ENCODE data around the gene CHAD.
"Not testable (repeated sequence)": the region's sequence is repeated elsewhere in the genome, so short reads cannot be mapped to it uniquely, and the experiment has no call there.

Gene CHAD

DNA sequence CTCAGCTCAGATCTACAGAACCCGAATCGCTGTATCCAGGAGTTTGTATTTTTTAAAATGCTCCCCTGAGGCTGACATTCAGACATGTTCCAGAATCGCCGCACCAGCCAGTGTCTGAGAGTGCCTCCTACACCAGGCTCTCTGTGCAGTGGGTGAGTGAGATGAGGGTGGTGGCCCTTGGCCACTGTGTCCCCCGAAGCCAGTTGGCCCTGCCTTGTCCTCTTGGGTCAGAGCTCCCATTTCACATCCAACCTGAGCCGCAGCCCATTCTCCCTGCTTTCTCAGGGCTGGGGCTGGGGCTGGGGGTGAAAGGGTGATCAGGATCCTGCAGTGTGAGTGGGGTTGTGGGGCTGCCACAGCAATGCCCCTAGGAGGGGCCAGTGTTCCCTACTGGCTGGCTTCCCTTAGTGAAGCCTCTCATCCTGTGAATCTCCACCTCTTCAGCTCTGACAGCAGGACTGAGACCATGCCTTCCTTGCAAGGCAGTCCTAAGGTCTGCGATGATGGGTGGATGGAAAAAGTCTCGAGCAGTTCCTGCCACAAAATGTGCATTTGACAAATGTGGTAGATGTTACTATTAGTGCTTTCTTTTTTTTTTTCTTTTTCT lies 26.6 kb upstream of the CHAD start:
- in situ Hi-C loops (cut with MboI; ENCODE audit: low sequenced_read_pairs): no loop called here

DNA sequence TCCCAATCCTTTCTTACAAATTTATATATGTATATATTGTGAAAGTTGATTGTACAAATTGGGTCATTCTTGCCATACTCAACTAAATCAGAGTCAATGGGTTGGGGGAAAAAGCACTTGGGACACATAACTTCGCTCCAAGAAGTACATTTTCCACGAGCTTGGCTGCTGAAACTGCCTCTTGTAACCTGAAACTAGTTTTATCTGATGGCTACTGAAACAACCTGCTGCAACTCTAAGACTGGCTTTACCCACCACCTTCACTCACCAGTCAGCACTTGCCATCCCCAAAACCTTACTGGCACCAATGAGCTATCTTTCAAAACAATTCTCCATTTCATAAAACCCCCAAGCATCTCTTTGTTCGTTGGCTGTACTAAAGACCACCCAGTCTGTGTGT lies 25.1 kb upstream of the CHAD start:
- in situ Hi-C loops (cut with MboI; ENCODE audit: low sequenced_read_pairs): no loop called here

DNA sequence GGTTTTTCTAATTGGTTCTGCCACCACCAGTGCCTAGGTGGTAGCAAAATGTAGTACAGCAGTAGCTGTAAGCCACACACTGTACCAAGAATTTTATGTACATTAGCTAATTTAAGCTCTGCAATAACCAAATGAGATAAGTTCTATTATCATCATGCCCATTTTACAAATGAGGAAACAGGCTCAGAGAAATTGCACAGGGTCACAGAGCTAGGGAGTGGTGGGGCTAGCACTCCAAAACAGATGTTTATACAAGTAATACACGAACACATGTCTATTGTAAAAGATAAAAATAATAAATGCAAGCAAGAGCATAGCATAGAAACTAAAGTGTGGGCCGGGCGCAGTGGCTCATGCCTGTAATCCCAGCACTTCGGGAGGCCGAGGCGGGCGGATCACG lies 23.5 kb upstream of the CHAD start:
- in situ Hi-C loops (cut with MboI; ENCODE audit: low sequenced_read_pairs): no loop called here

DNA sequence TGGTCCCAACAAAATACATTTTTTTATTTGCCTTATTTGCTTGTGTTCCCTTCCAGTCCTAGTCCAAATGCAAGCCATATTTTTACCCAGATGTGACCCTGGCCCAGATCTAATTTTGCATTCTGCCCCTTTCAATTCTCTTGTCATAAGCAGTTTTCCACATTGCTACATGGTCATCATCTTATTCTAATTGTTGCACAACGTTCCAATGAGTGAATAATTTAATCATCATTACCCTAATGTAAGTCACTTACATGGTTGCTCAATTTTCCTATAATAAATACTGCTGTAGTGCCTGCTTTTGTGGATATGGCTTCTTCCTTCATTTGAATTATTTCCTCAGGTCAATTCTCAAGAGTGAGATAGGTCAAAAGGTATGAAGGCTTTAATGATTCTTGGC lies 22.8 kb upstream of the CHAD start:
- in situ Hi-C loops (cut with MboI; ENCODE audit: low sequenced_read_pairs): no loop called here

DNA sequence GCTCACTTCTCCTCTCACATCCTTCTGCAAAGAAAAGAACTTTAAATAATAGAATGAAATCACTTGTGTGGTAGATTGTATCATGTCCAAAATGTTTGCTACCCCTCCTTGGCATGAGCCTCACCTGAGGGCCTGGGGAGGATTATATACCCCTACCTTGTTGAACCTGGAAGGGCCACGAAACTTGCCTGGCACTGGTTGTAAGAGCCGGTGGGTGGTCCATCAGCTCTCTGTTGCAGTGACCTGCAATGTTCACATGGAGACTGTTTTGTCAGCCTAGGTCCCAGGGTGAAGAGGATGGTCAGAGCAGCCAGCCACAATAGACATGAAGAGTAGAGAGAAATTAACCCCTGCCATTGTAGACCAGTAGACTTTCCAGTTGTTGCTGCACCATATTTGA lies 20.2 kb upstream of the CHAD start:
- in situ Hi-C loops (cut with MboI; ENCODE audit: low sequenced_read_pairs): no loop called here

DNA sequence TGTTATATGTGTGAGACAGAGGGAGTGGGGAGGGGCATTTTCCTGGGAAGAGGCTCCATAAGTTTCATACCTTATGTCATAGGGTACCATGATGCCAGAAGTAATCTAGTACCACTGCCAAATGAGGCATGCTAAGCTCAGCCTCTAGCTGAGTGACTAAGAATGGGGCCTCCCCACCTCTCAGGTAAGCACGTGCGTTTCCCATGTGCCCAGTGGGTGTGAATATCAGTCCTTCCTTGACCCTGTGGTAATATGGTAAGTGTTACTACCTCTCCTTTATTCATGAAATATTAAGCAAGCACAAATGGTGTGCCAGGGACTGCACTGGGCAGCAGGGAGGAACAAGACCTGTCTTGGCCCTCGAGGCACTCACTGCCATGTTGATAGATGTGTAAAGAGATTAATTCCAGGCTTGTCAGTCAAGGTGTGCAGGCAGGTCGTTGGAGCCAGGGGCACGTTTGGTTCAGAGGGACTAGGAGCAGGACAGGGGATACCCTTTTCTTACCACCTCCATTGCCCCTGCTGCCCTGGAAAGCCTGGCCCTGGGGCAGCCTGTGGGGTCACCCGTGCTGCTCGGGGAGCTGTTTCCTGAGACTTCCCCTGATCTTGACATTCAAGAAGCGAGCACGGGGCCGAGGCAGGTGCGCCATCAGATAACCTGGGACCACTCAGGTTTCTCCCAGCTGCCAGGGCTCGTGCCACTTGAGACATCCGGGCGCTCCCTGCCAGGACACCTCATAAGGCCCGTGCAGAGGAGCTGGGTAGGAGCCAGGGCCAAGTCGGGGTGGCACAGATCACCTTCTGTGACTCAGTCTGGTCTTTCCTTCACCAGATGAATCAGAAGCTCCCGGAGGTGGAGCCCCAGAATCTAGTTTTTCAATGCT lies 18.8 kb upstream of the CHAD start:
- in situ Hi-C loops (cut with MboI; ENCODE audit: low sequenced_read_pairs): no loop called here

DNA sequence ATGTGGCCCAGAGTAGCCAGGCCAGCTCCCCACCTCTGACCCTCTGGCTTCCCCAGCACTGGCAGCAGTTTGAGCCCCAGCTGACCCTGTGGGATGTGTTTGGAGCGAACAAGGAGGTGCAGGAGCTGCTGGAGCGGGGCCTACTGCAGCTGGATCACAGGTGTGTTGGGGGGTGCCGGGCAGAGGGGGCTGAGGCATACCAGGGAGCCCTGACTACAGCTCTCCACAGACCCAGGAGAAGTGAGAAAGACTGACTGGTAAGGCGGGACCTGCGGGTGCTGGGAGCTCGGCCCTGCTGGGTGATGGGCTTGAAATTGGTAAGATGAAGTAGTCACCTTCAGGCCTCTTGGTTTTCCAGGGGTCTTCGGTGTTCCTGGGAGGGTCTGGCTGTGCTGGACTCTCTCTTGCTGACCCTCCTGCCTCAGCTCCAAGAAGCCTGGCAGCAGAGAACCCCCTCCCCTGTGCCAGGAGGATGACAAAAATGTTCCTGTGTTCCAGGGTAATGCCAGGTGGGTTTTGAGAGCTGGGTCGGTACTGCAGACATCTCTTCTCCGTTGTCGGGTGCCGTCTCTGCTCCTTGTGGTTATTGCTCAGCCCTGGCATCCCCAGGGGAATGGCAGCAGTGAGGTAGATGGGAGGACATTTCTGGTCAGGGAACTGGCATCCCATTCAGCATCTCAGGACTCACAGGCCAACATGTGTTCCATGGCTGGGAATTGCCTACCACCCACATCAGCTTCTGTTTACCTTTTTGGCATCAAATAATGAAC lies 15.9 kb upstream of the CHAD start:
- in situ Hi-C loops (cut with MboI; ENCODE audit: low sequenced_read_pairs): no loop called here

DNA sequence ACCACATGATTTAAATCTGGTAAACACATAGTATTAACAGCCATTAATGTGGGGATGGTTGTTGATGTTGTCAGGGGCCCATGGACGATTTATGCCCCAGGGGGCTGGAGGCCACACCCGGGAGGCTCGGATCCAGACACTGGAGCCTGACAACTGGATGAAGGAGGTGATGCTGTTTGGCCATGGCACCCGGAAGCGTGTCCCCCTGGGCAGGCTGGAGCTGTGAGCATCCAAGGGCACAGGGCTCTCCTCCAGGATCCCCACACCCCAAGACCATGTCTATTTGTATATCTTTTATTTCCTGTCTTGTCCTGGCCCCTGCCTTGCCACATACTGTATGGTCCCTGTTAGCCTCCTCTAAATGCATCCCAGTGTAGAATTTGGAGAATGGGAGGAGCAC lies 14.6 kb upstream of the CHAD start:
- in situ Hi-C loops (cut with MboI; ENCODE audit: low sequenced_read_pairs): no loop called here

DNA sequence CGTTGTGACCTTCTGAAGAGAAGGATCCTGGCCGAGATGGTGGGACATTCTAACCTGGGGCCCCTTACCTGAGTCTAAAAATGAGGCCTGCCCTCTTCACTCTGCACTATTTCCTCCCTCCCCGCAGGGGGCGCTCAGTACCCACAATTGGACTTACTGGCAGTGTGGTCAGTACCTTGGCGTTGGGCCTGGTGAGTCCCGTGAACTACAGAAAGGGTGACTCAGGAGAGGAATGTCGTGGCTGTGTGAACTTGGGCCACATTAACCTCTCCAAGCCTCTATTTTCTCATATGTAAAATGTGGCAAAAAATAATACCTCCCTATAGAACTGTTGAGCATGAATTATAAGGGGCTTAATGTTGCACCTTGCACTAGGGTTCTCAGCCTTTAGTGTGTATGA lies 13.8 kb upstream of the CHAD start:
- in situ Hi-C loops (cut with MboI; ENCODE audit: low sequenced_read_pairs): no loop called here

DNA sequence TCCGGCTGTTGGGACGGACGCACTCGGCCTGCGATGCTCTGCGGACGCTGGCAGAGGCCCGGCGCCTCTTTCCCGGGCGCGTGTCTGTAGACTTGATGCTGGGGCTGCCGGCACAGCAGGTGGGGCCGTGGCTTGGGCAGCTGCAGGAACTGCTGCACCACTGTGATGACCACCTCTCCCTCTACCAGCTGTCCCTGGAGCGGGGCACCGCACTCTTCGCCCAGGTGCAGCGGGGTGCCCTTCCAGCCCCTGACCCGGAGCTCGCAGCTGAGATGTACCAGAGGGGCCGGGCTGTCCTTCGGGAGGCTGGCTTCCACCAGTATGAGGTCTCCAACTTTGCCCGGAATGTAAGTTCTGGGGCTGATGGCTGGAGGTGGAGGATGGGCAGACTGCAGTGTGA lies 13.4 kb upstream of the CHAD start:
- in situ Hi-C loops (cut with MboI; ENCODE audit: low sequenced_read_pairs): no loop called here

DNA sequence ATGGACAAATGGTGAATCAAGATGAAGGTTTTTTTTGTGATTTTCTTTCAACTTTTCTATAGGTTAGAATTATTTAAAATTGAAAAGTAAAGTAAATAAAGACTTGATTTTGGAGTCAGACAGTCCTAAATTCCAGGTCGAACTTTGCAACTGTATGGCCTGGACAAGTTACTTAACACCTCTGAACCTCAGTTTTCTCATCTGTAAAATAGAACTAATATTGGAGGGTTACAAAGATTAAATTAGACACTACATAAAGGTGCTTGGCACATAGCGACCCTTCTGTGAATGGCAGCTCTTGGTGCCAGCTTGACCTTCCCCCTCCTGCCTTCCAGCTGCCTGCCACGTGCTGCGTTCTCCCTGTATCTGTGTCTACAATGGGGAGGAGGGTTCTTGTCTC lies 13.0 kb upstream of the CHAD start:
- in situ Hi-C loops (cut with MboI; ENCODE audit: low sequenced_read_pairs): no loop called here

DNA sequence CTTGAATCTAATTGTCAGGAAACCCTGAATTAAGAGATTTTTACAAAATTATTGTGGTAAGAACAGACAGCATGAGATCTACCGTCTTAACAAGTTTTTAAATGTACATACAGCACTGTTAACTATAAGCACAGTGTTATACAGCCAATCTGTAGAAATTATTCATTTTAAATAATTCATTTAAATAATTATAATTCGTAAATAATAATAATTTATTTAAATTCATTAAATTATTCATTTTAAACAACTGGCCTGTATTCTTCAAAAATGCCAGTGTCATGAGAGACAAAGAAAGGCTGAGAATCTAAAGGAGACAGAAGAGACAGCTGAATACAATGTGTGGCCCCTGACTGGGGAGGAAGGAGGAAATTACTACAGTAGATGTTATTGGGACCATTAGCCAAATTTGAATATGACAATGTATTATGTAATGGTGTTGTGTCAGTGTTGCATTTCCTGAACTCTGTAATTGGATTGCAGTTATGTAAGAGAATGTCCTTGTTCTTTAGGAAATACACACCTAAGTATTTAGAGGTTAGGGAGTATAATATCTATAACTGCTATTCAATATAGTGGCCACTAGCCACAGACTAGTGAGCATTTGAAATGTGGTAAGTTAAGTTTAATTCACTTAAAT lies 12.3 kb upstream of the CHAD start:
- in situ Hi-C loops (cut with MboI; ENCODE audit: low sequenced_read_pairs): no loop called here

DNA sequence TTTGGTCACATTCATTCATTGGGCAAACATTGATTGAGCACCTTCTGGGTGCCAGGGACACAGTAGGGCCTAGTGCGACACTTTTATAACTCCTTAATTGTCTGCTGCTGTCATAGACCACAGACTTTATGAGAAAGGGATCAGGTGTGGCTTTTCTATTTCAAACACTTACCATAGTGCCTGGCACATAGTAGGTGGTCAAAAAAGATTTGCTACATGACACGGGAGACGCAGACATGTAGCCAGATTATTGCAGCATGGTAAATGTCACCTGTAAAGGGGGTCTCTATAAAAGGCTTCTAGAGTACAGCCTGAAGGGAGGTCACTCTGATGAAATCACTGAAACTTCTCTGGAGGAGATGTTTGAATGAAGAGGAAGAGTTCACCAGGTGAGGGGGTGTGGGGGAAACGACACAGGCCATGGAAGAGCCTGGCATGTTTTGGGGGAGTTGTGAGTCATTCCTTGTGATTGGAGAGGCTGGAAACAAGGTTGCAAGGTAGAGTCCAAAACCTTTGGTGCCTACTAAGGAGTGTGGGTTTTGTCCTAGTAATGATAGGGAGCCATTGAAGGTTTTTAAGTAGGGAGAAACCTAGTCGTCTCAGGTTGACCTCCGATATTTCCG lies 11.6 kb upstream of the CHAD start:
- in situ Hi-C loops (cut with MboI; ENCODE audit: low sequenced_read_pairs): no loop called here

DNA sequence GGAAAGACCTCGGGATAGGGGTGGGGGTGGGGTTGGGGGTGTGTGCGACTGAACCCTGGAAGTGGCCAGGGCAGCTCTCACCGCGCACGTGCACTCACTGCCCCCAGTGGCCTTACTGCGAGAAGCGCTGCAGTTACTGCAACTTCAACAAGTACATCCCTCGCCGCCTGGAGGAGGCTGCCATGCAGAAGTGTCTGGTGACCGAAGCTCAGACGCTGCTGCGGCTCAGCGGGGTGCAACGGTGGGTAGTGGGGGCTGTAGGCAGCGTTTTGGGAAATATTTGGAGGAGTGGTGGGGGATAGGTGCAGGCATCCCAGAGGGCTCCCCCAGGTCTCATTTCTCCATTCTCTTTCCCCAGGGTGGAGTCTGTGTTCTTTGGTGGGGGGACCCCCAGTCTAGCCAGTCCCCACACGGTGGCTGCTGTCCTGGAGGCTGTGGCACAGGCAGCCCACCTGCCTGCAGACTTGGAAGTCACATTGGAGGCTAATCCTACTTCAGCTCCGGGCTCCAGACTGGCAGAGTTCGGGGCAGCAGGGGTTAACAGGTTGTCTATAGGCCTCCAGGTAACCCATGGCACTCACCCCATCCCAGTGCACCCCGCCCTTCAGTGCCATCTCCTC lies 11.0 kb upstream of the CHAD start:
- in situ Hi-C loops (cut with MboI; ENCODE audit: low sequenced_read_pairs): no loop called here

DNA sequence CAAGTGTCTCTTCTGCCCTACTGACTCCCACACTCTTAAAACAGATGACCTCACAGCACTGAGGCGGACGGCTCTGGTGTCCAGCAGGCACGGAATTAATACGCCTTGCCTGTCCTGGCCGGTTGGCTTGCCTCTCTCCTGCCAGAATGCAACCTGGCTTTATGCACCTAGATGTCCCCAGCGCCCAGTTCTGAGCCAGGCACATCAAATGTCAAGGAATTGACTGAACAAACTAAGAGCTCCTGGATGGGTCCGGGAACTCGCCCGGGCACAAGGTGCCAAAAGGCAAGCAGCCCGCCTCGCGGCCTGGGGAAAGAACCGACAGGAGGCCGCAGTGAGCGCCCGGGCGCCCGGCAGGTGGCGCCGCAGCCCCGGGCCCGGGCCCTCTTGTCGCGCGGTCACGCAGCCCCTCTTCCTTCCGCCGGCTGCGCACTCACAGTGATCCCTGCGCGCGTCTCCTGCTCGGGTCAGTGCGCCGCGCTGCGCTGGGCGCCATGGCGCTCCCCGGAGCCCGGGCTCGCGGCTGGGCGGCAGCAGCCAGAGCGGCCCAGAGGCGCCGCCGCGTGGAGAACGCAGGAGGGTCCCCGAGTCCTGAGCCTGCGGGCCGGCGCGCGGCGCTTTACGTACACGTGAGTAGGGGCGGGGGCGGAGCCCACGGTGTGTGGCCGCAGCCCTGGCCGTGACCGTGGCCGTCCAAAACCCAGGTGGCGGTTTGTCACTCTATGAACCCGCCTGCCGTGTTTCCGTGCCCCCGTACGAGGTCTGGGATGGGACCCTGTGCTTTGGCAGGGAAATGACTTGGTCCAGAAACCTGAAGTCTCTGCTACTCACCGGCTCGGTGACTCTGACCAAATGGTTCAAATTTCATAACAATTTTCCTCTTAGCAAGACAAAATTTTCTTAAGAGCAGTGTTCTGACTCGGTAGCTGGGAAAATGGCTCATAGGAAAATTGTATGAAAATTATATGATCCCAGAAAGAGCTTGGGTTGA lies 10.0 kb upstream of the CHAD start, which contains the start of gene RSAD1:
Gene RSAD1, plus strand, starts transcription at position 470 of the 991 bp plus-strand sequence. Its CDS starts 25 bp downstream, at position 495.
- in situ Hi-C loops (cut with MboI; ENCODE audit: low sequenced_read_pairs): no loop called here

DNA sequence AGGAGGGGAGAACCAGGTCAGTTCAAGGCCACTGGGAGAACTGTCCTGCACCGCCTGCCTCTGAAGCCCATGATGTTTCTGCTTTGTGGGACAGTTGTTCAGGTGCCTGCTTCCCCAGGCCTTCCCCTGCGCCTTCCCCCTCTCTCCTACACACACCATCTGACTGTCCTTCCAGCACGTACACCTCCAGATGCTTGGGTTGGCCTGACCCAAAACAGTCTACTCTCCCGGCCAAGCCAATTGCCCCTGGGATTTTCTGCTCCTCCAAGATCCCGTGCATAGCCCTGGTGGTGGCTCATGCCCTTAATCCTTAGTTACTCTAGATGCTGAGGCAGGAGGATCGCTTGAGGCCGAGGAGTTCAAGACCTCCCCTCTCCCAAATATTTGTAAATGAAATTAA lies 9.3 kb upstream of the CHAD start:
- in situ Hi-C loops (cut with MboI; ENCODE audit: low sequenced_read_pairs): no loop called here

DNA sequence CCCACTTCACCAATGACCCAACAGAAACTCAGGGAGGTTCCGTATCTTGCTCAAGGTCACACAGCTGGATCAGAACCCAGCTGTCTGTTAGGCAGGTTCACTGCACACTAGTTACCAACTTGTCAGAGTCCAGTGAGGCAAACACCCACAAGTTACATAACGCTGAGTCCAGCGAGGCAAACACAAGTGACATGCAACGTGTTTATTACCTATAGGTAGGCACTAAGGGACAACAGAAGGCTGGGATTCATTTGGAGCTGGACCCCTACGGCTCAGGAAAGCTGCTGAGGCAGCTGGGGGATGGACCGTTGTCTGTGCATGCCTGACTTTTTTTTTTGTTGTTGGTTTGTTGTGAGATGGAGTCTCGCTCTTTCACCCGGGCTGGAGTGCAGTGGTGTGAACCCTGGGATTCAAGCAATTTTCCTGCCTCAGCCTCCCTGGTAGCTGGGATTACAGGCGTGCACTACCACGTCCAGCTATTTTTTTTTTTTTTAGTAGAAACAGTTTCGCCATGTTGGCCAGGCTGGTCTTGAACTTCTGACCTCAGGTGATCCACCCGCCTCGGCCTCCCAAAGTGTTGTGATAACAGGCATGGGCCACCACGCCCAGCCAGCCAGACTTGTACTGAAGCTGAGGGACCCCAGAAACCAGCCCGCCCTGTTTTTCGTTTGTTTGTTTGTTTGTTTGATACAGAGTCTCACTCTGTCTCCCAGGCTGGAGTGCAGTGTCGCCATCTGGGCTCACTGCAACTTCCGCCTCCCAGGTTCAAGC lies 8.1 kb upstream of the CHAD start:
- in situ Hi-C loops (cut with MboI; ENCODE audit: low sequenced_read_pairs): no loop called here

DNA sequence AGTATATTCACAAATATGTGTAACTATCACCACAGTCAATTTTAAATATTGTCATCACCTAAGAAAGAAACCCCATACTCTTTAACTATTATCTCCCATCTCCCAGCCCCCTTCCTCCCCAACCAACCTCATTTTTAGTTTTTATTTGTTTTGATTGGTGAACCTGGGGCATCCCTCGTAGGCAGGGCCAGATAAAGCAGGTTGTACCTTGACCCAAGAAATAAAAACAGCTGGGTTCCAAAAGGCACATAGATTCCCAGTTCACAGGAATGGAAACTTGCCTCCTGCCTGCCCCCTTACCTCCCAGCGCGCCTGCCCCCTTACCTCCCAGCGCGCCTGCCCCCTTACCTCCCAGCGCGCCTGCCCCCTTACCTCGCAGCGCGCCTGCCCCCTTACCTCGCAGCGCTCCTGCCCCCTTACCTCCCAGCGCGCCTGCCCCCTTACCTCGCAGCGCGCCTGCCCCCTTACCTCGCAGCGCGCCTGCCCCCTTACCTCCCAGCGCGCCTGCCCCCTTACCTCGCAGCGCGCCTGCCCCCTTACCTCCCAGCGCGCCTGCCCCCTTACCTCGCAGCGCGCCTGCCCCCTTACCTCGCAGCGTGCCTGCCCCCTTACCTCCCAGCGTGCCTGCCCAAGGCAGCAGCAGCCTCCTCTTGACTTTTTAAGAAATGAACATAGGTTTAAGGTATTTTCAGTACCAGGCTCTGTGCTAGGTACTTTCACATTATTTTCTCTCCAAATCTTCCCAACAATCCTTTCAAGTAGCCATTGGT lies 7.3 kb upstream of the CHAD start:
- in situ Hi-C loops (cut with MboI; ENCODE audit: low sequenced_read_pairs): not testable (repeated sequence)

Data from HL-60/S4 treated with retinoic acid at 250 ng/mL for 4 days and 3 days (cell line).